GM21786 (cell line): ENCODE results near the gene NPEPPS.

ENCODE experiments used
- ATAC-seq: cut with Tn5 transposase; IDR thresholded peaks from one replicate; pipeline ENCODE4 v1.9.1; 2021; ENCODE audit not compliant: unreplicated experiment

The NPEPPS gene

GRCh38 chr17:47660064-47660492 lies 129.2 kb downstream of the NPEPPS start:
- peak; percentile 56 for ATAC-seq

- ATAC-seq, result no peak
Measured at GRCh38 chr17:47663912-47664623, 133.2 kb downstream of the NPEPPS start.

GRCh38 chr17:47664624-47664941 lies 133.7 kb downstream of the NPEPPS start:
- ATAC-seq, result no peak

- no peak for ATAC-seq
Measured at GRCh38 chr17:47665655-47666054, 134.7 kb downstream of the NPEPPS start.

GRCh38 chr17:47669081-47669480 lies 138.2 kb downstream of the NPEPPS start:
- no peak for ATAC-seq

- ATAC-seq, result no peak
Measured at GRCh38 chr17:47670064-47670463, 139.2 kb downstream of the NPEPPS start.
